Activated CD4-positive, CD25-positive, alpha-beta regulatory T cell treated with anti-CD3 and anti-CD28 coated beads, Interleukin-2, amount 50 U/mL, for 72 hours (primary cell): ENCODE data around the gene RHOH.

Experiments
- DNase-seq: peaks from one replicate; pipeline ENCODE4 v3.0.0; 2021

RHOH gene

DNA sequence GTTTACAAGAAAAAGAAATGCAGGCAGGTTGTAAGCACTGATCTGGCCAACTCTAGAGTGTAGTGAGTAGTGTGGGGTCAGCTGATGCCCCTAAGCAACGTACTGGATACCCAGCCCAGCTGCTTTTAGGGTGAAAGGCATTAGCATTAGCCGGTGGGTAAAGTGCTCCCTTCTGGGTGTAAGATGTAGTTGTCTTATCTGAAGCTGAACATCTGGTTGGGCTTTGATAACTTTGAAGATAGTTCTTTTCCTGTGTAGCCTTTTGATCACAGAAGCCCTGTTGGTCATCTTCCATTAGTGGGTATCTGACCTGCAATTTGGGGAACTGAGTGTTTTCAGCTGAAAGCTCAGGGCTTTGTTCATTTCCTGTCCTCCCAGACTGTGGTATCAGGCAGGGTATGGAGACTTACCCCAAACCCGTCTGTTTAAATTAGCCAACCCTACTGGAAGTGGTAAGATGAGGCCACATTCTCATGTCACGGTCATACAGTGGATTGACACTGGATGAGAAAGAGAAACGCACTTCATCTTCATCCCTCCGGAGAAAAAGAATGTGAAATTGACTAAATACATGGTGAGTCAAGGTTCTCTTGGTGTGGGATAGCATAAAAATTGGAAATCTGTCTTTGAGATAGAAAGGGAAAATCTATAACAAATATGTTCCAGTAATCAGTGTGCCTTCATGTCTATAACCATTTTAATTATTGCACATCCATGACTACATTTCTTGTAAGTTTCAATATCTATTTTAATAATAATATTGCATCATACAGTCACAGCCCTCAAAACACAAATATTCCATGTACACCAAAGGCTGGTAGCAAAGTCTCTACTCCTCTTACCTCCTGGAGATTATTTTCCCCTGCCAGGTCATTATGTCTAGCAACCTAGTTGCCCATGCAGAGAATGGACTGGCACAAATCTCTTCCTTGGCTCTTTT, 8.7 kb downstream of the RHOH start:
- no peak for DNase-seq

DNA sequence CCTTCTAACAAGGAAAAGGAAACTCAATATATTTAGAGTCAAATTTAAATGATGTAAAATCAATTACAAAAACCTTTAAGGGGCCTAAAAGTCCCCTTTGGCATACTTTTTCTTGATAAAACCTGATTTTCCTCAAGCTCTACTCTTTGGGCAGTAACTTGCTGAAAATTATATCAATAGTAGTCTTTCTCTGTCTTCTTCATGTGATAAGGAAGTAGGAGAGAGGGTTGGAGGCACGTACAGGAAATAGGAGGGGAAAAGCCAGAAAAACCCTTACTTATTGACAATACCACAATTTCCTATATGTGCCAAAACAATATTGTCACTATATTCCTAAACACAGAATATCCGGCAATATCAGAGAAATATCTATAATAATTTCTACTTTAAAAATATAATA, 9.6 kb downstream of the RHOH start:
- no peak for DNase-seq

DNA sequence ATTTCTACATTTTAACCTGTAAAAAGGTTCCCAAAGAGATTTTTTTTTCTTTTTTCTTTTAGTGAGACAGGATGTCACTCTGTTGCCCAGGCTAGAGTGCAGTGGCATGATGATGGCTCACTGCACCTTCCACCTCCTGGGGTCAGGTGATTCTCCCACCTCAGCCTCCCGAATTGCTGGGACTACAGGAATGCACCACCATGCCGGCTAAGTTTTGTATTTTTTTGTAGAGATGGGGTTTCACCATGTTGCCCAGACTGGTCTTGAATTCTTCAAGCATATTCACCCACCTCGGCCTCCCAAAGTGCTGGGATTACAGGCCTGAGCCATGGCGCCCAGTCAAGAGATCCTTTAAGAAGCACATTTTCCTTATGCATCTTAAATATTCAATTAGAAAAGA, 12.6 kb downstream of the RHOH start:
- DNase-seq: no peak

DNA sequence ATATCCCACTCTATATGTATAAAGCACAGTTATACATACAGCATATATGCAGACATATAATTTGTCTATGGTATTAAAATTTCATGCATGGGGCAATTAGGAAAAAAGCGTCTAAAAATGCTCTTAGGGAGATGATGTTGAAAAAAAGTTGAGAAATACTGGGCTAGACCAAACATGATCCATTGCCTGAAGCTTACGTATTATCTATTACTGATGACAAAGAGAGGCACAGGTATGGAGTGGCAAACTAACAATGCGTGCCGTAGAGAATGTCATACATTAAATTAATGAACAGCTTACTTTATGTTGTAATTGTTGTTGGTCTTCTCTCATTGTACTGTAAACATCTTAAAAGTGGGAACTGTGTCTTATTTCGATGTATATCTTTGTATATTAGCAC, 13.9 kb downstream of the RHOH start:
- no peak for DNase-seq

DNA sequence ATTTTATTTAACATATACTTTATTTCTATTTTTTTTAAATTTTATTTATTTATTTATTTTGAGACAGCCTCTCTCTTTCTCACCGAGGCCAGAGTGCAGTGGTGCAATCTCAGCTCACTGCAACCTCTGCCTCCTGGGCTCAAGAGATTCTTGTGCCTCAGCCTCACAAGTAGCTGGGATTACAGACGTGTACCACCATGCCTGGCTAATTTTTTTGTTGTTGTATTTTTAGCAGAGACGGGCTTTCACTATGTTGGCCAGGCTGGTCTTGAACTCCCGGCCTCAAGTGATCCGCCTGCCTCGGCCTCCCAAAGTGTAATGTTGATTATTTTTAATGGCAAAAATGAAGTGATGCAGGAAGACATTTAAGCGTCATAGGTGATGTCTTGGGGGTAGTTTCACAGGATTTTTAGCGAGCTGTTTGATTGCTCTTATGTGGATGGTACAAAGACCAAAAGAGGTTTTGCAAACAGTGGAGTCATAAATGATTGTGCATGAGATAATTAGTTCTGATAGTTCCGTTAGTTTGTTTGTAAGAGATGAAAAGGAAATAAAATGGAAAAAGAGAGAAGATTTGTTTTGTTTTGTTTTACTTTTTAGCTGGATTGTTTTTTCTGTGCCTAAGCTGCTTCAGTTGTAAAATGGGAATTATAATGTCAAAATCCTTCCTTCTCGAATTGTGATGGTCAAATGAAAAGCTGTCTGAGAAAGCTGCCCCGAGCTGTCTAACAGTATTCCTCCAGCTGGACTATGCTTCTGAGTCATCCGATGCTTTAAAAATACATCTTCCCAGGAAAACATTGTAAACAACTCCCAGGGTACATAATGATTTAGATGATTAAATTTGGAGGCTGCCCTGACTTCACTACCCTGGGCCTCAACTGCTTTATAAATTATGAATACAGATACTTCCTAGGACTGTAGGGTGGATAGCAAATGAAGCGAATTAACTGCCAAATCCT, 14.7 kb downstream of the RHOH start:
- no peak for DNase-seq

DNA sequence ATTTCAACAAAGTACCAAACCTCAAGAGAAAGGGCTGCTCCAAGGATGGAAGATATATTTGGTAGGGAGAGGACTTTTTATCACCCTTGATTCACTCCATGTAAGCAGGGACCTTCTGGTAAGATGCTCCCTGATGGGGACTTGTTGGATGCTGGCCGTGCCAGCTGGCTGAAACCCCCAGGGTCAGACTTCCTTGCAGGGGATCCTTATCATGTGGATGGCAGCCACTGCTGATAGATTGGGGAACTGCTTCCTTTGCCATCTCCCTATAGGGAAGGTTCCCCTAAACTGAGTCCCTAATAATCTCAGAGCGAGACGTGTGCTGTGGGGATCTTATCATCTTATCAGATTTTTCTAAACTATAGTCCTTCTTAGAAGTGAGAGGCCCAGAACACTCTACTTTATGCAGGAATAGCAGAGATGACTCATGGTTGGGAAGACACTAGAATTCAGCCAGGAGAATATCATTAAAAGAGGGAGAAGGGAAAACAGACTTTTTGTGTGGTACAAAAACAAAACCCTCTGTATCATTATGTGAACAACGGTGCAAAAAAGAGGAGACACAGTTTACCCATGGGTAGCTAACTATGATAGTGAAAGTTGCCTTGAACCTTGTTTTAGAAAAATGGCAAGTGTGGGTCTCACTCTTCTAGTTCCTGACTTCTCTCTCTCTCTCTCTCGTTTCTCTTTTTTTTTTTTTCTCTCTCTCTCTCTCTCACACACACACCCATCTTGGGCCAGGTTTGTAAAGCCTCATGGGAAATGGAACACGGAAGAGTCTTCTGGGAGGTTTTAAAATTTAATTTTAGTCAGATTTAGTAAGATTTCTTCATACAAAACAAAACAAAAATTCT, 16.1 kb downstream of the RHOH start:
- DNase-seq: no peak

DNA sequence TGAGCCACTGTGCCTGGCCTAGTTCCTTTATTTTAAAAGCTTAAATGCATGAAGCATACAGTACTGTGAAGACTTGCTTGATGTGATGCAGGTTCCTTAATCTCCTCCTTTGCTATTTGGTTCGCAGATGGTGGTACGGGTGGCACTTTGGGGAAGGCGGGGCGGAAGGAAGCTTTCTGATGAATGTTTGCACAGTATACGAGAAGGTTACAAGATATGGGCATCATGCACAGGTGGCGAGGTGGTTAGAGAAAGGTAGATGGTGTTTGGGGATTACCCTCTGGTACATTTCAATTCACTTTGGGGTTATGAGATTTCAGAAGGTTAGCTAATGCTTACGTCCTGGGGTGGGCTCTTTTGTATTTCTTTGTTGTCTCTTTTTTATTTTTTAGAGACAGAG, 17.2 kb downstream of the RHOH start:
- DNase-seq: no peak

DNA sequence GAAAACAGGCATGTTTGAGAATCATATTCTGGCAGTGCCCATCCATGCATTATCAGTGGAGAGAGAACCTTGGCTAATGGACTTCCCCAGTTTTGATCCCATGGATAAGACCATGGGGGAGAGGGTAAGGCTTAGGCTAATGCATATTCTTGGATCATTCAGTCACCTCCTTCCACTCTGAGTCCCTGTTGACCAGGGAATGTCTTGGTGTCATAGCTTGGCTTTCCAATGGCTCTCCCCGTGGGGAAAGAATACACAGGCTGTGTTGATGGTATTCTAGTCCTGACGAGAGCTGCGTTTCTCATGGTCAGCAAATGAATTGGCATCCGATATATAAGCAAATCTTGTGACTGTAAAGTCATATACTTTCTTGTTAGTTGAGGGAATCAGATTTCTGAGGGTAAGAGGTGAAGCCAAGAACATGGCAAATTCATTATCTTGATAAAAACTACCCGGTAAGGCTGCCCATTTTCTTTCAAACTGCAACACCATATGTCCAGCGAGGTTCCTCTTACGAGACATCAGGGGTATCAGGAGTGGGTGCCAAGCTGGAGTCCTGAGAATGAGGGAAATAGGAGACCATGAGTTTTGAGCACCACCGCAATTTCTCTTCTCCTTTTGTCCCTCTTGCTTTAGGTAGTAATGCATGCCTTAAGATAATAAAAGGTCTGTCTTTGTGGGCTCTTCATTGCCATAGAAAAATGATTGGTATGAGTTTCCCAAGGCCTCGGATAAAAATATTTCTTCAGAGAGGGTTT, 18.0 kb downstream of the RHOH start:
- no peak for DNase-seq

DNA sequence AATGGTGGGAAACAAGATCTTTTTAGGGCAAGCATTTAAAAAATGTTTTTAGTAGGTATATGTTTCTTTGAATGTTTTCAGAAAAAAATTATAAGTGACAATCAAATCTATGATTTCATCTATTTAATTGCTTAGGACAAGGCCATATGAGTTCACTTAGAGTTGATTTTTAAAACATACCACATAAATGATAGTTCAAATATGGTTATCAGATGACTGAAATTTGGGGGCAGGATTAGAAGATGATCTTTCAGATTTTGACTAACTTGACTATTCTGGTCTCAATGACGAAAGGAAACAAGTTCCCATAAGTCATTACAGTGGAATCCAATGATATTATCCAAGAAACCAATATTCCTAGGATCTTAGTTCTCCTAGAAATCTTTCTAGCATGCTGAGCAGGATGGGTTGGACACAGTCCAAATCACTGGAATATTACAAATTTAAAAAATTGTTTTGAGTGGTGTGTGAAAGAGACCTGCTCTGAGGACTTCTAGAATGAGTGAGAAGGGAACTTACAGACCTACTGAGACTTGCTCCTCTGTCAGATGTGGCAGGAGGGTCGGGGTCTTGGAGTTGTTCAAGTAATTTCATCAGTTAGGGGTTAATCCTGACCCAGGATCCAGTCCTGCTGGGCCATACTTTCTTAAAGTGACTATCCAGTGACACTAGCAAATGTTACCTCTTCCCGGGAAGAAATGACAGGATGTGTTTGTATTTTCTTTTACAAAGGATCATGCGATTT, 20.0 kb downstream of the RHOH start:
- DNase-seq: no peak

DNA sequence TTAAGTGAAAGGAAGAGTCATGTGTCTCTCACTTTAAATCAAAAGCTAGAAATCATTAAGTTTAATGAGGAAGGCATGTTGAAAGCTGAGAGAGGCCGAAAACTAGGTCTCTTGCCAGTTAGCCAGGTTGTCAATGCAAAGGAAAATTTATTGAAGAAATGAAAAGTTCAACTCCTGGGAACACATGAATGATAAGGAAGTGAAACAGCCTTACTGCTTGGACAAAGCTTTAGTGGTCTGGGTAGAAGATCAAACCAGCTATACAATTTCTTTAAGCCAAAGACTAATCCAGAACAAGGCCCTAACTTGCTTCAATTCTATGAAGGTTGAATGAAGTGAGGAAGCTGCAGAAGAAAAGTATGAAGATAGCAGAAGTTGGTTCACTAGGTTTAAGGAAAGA, 24.9 kb downstream of the RHOH start:
- DNase-seq: no peak

DNA sequence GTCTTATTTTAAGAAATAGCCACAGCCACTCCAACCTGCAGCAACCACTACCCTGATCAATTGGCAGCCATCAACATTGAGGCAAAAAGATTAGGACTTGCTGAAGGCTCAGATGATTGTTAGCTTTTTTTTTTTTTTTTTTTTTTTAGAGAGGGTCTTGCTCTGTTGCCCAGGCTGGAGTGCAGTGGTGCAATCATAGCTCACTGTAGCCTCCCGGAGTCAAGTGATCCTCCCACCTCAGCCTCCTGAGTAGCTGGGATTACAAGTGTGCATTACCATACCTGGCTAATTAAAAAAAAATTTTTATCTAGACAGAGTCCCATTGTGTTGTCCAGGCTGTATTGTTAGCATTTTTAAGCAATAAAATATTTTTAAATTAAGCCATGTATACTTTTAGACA, 26.5 kb downstream of the RHOH start:
- no peak for DNase-seq

DNA sequence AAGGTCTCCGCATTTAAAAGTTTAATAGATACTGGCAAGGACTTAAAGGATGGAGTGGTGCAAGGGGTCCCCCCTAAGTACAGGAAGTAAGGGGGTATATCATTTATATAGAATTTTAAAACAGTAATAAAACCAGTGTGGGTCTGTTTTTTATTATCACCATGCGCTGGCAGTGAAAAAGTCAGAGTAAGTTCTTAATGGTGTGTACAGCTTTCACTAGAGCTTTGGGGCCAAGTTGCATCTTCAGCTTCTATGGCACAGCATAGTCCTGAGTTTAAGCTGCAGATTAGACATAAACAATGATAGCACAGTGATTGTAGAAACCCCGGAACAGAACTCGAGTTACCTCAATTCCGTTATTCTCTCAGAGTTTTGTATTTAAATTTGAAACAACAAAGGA, 27.6 kb downstream of the RHOH start:
- no peak for DNase-seq

DNA sequence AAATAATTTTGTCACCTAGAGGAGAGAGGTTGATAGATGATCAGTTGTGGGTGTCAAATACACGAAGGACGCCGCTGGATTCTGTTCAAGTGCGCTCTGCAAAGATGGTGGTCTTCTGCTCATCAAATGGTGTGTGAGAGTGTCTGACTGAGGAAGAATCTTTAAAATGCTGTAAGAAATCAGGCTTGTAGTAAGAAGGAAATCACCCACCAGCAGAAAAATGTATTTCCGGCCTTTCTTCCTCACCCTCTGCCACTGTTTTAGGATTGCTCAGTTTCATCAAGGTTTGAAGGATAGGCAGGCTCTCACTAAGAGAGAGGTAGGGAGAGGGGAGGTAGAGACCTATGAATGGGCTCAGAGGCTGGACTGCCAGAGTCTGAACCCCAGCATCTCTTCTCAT, 28.7 kb downstream of the RHOH start:
- DNase-seq: no peak

DNA sequence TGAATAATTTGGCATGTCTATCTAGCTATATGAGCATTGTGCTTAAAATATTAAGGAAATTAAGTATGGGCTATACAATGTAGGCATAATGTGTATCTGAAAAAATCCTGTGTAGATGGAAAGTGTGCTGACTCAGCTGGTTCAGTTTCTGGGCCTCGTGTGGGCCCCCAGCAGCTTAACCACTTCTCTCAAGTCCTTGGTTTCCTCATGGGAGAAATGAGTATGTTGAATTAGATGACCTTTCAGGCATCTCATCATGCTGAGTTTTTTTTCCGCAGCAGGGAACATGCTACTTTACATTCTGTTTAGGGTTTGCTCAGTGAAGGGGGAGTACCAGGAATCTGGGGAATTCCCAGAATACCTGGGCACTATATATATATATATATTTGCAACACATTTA, 30.5 kb downstream of the RHOH start:
- DNase-seq: no peak

DNA sequence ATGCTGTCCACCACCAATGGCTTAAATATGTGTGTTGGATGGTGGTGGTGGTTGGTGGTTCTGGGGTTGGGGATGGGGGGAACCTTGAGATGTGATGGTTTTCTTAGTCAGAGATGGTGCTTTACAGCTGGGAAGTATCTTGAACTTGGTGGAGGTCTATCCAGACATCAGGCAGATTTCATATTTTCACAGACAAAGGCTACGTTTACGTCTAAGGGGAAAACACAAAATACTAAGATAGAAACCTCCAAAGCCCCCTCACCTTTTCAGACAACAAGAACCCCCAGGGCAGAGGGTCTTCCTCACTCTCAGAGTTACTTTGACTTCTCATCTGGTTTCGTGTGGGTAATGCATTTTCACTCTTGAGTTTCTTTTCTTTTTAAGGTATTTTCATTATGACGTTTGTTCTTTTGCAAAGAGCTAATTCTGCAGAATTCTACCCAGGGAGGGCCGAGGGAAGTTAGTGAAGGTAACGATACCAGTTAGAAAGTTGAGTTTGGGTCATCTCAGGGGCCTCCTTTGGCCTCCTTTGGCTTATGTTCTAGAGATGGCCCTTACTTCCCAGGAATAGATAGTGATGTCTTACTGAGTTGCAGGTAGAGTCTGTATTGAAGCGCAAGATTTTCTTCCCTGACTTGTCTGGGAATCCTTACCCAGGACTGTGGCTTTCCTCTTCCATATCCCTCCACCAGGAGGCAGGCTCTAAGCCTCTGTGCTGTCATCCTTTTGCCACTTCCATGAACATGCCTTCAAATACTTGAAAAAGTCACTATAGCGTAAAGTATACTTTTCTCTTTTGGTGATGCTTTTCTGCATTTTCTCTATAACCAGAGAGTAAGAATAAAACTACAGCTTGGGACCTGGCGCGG, 31.9 kb downstream of the RHOH start:
- no peak for DNase-seq

DNA sequence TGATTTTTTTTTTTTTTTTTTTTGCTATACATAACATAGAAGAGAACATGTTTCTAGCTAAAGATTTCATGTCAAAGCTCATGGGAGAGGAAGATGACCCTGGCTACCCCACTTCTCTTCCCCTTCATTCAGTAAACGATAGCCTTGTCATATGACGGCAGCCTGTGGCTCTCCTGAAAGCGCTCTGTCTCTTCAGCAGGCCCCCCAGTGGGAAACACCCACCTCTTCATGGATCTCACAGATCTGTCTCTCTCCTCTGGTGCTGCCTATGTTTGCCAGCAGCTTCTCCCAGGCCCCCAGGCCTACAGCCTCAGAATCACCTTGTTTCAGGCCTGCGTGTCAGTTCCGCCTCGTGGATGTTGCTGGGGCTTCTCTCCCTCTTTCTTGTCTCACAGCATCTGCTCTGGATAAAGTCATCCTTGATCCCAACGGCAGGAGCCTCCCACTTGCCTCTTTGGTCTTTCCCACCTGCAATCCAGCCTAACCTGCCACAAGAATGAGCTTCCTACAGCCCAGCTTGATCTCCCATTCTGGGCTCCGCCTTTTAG, 34.6 kb downstream of the RHOH start:
- no peak for DNase-seq

DNA sequence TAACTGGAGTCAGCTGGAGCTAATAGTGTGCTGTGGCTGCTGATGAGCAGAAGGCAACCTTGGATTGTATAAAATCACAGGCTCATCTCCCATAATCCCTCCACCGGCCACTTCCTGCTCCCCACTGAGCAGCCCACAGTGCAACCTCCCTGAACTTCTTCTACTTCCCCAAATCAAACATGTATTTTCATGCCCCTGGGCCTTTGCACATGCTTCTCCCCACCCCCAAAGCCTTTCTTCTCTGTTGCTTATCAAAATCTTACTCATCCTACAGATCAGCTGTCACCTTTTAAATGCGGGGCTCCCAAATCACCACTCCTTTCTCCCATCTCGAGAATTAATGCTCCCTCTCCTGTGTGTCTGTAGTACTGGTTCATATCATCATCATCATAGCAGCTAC, 35.8 kb downstream of the RHOH start:
- DNase-seq: no peak

DNA sequence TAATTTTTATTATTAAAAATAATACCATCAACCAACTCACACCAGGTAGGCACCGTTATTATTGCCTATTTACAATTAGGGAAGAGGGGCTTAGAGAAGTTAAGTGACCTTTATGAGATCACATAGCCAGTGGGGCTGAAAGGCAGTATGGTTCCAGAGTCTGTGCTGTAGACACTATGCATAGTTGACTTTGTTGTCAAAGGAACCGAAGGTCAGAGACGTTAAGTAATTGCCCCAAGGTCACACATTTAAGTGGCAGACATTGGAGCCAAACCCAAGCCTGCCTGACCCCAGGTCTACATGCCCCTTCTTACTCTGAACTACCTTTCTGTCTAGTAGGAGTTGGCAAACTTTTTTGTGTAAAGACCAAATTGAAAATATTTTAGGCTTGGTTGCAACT, 36.4 kb downstream of the RHOH start:
- DNase-seq: no peak

DNA sequence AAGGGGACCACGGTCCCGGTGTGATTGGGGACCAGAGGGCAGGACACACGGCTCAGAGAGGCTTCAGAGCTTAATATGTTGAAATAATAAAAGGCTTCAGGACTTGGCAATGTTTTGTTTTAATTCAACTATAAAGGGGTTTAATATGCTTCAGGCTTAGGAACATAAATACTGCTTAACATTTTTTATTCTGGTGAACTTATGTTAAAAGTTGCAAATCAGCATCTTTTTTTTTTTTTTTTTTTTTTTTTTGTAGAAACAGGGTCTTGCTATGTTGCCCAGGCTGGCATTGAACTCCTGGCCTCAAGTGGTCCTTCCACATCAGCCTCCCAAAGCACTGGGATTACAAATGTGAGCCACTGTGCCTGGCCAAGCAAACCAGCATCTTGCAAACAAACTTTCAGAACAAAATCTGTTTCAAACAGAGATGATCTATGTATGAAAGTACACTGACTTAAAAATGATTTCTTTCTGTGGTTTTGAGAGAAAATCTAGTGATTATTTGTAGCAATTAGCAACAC, 37.7 kb downstream of the RHOH start:
- no peak for DNase-seq
